K562 (cell line): ENCODE data around the gene ARHGDIA. TPM values are rescaled to one million over a fixed set of nuclear protein-coding genes. Genes with fewer than 3 reads are reported as not detected.

Experiments
- ARID1B ChIP-seq: fragments of 450-650 bp; IDR thresholded peaks from 2 replicates; pipeline ENCODE4 v1.6.1; 2016; ENCODE audit warnings: antibody characterized with exemption, mild to moderate bottlenecking, inconsistent platforms
- ETV6 ChIP-seq, 3 experiments: fragments of 150-350 bp in 1 of 3; sonication (generic) in 1 of 3; formaldehyde crosslinking in 1 of 3; IDR thresholded peaks; 2 replicates each; pipeline versions ENCODE4 v1.6.1 to v1.8.0; 2014 to 2022; ENCODE audit warnings: borderline replicate concordance in 2 of 3, low read depth in 2 of 3, antibody characterized with exemption in 1 of 3, low read length in 1 of 3, mild to moderate bottlenecking in 1 of 3, missing genetic modification reagents in 1 of 3
- JUND ChIP-seq, 2 experiments: IDR thresholded peaks; 2 replicates in 1 of 2; 3 replicates in 1 of 2; pipeline ENCODE4 v1.6.1; 2011; ENCODE audit warnings: borderline replicate concordance in 2 of 2, low read depth in 2 of 2, low read length in 2 of 2, improper control_type of control experiment in 1 of 2, missing biosample characterization in 1 of 2, missing genetic modification characterization in 1 of 2, missing genetic modification reagents in 1 of 2
- MAFF ChIP-seq: IDR thresholded peaks from 2 replicates; pipeline ENCODE4 v1.6.1; 2012; ENCODE audit warnings: low read length, improper control_type of control experiment
- MED1 ChIP-seq: sonication (generic); formaldehyde crosslinking; IDR thresholded peaks from 2 replicates; pipeline ENCODE4 v1.8.1; 2023; ENCODE audit warnings: missing genetic modification reagents, borderline replicate concordance
- MYC ChIP-seq, 2 experiments: fragments of 250-450 bp in 1 of 2; sonication (Bioruptor Pico) in 1 of 2; IDR thresholded peaks; 2 replicates each; pipeline versions ENCODE4 v1.5.1 to v1.6.1; 2012 to 2021; ENCODE audit warnings: low read depth in 2 of 2, borderline replicate concordance in 1 of 2, improper control_type of control experiment in 1 of 2, low read length in 1 of 2, mild to moderate bottlenecking in 1 of 2, moderate library complexity in 1 of 2
- PHB2 ChIP-seq: fragments of 450-650 bp; IDR thresholded peaks from 2 replicates; pipeline ENCODE4 v1.6.1; 2017; ENCODE audit warnings: low read depth
- RBBP5 ChIP-seq: fragments of 200-600 bp; sonication (generic); IDR thresholded peaks from 2 replicates; pipeline ENCODE4 v1.6.1; 2012; ENCODE audit warnings: borderline replicate concordance, mild to moderate bottlenecking, low read length, control low read depth, inconsistent platforms; ENCODE audit not compliant: insufficient read depth, poor library complexity, severe bottlenecking
- RBFOX2 ChIP-seq: fragments of 200-400 bp; formaldehyde crosslinking; IDR thresholded peaks from 2 replicates; pipeline ENCODE4 v1.6.1; 2017; ENCODE audit warnings: low read depth, mild to moderate bottlenecking, low read length, moderate library complexity
- TBP ChIP-seq: optimal IDR thresholded peaks from 2 replicates; pipeline ENCODE3; 2011; ENCODE audit warnings: low read depth, low read length, improper control_type of control experiment
- TEAD4 ChIP-seq, 2 experiments: sonication (generic) in 1 of 2; formaldehyde crosslinking in 1 of 2; IDR thresholded peaks; 2 replicates each; pipeline versions ENCODE4 v1.6.1 to v1.8.0; 2012 to 2022; ENCODE audit warnings: borderline replicate concordance in 1 of 2, inconsistent platforms in 1 of 2, low read length in 1 of 2, mild to moderate bottlenecking in 1 of 2, missing genetic modification reagents in 1 of 2
- ZNF282 ChIP-seq: sonication (generic); formaldehyde crosslinking; IDR thresholded peaks from 2 replicates; pipeline ENCODE4 v1.8.1; 2023; ENCODE audit warnings: missing genetic modification reagents
- ZZZ3 ChIP-seq: fragments of 450-650 bp; IDR thresholded peaks from 2 replicates; pipeline ENCODE4 v1.6.1; 2016; ENCODE audit warnings: antibody characterized with exemption, mild to moderate bottlenecking, moderate library complexity
- polyA plus RNA-seq, 8 experiments: library from polyadenylated mRNA; depleted of rRNA in 4 of 8; stranded (reverse) in 5 of 8; unstranded in 3 of 8; fragments of >200 nt; fragmentation: Nextera tagmentation in 2 of 8; fragmentation: Illumina TruSeq in 1 of 8; extraction: Ambion mirVana in 2 of 8; extraction: Trizol in 1 of 8; gene quantifications; 2 replicates each; pipeline versions ENCODE4 v1.2.1 to v1.2.3, GENCODE V29; 2011 to 2014; ENCODE audit warnings: inconsistent platforms in 1 of 8, missing spikeins in 1 of 8
- total RNA-seq, 7 experiments: library from RNA; depleted of rRNA in 6 of 7; stranded (reverse); fragments of >200 nt in 6 of 7; fragmentation: Illumina TruSeq in 2 of 7; extraction: Trizol in 2 of 7; gene quantifications; 2 replicates each; pipeline versions ENCODE4 v1.2.1 to v1.2.3, GENCODE V29; 2011 to 2021; ENCODE audit warnings: low replicate concordance in 1 of 7
- TF ChIP-seq, protein P1 (sequence below): fragments of 450-650 bp; IDR thresholded peaks from 2 replicates; pipeline ENCODE4 v1.6.1; 2017; ENCODE audit warnings: antibody characterized with exemption
- TF ChIP-seq, protein P2 (sequence below): fragments of 250-450 bp; sonication (Bioruptor Pico); IDR thresholded peaks from 2 replicates; pipeline ENCODE4 v1.4.0; 2020; ENCODE audit warnings: mild to moderate bottlenecking, moderate library complexity, borderline replicate concordance

The ARHGDIA gene
- total and polyA plus RNA-seq, 9 of the 15 experiments (the other 6 are each of a cell fraction or from before 2014, with no cell fraction given): 9.6 to 340 (median 97.6) TPM

DNA sequence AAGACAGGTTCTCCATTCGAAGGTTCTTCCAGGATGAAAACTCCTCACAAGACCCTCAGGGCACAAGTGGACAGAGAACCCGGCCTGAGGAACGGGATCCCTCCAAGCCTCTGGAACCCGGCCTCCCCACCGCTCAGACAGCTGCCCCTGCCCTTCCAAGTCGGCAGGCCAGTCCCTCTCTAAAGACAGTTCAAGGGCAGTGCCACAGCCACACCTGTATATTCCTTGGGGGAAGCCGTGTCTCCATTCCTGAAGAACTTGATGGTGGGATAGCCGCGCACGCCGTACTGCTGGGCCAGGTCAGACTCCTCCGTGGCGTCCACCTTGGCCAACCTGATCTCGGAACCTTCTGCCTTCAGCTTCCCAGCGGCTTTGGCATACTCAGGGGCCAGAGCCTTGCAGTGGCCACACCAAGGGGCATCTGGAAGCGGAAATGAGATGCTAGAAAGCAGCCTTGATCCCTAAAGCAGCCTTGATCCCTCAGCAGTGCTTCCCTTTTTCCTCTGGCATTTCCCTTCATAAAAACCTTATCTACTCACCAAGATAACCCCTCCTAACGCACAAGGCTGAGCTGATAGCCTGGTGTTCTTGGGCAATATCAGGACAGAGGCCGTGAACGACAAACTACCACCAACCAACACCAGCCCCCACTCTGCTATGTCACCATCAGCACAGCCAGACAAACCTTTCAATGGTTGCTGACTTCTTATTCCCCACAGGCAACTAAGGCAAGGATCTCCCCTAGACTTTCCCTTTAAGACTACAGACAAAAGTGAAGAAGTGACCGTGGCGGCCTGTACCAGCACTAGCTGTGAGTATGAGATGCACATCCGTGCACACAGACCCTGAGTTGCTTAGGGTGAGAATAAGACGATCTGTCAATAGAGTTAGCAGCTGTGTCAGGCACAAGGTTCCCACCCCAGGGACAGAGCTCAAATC is 11.9 kb downstream of the ARHGDIA start (continued):
- TF ChIP-seq RBFOX2: peak; percentile 72
- peak; percentile 20 for TF ChIP-seq RBBP5
- TF ChIP-seq ZZZ3: no peak
- no peak for TF ChIP-seq PHB2
- TF ChIP-seq ARID1B: peak; percentile 60; the same call in 1 of the 2 replicates
- no peak for TF ChIP-seq ETV6 (IDR thresholded peaks at IDR 0.05; ENCODE audit: borderline replicate concordance in 1 of 2, low read depth in 2 of 2, low read length in 1 of 2)
- TF ChIP-seq ETV6 (CRISPR knock-in tag; IDR thresholded peaks at IDR 0.05; ENCODE audit: borderline replicate concordance): 0 out of 2 replicates have a peak, but pooled peaks have one; percentile 15
- no peak for TF ChIP-seq MED1 (CRISPR knock-in tag)
- peak; percentile 17; the same call in 1 of the 2 replicates for TF ChIP-seq MYC (IDR thresholded peaks at IDR 0.05; ENCODE audit: low read depth, low read length)
- no peak for TF ChIP-seq MYC (CRISPR knock-in tag; IDR thresholded peaks at IDR 0.05; ENCODE audit: borderline replicate concordance, low read depth)
- TF ChIP-seq JUND (IDR thresholded peaks at IDR 0.05; ENCODE audit: borderline replicate concordance, low read depth, low read length): peak; percentile 15; the same call in 1 of the 2 replicates
- TF ChIP-seq JUND (tag; IDR thresholded peaks at IDR 0.05; ENCODE audit: borderline replicate concordance, low read depth, low read length): no peak
- TF ChIP-seq, protein P1, sequence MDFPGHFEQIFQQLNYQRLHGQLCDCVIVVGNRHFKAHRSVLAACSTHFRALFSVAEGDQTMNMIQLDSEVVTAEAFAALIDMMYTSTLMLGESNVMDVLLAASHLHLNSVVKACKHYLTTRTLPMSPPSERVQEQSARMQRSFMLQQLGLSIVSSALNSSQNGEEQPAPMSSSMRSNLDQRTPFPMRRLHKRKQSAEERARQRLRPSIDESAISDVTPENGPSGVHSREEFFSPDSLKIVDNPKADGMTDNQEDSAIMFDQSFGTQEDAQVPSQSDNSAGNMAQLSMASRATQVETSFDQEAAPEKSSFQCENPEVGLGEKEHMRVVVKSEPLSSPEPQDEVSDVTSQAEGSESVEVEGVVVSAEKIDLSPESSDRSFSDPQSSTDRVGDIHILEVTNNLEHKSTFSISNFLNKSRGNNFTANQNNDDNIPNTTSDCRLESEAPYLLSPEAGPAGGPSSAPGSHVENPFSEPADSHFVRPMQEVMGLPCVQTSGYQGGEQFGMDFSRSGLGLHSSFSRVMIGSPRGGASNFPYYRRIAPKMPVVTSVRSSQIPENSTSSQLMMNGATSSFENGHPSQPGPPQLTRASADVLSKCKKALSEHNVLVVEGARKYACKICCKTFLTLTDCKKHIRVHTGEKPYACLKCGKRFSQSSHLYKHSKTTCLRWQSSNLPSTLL: no peak
- TF ChIP-seq MAFF: no peak
- TF ChIP-seq TEAD4 (IDR thresholded peaks at IDR 0.05; ENCODE audit: low read length): peak; percentile 57; the same call in 1 of the 2 replicates
- 0 out of 2 replicates have a peak, but pooled peaks have one; percentile 62 for TF ChIP-seq TEAD4 (CRISPR knock-in tag; IDR thresholded peaks at IDR 0.05; ENCODE audit: borderline replicate concordance)
- TF ChIP-seq, protein P2, sequence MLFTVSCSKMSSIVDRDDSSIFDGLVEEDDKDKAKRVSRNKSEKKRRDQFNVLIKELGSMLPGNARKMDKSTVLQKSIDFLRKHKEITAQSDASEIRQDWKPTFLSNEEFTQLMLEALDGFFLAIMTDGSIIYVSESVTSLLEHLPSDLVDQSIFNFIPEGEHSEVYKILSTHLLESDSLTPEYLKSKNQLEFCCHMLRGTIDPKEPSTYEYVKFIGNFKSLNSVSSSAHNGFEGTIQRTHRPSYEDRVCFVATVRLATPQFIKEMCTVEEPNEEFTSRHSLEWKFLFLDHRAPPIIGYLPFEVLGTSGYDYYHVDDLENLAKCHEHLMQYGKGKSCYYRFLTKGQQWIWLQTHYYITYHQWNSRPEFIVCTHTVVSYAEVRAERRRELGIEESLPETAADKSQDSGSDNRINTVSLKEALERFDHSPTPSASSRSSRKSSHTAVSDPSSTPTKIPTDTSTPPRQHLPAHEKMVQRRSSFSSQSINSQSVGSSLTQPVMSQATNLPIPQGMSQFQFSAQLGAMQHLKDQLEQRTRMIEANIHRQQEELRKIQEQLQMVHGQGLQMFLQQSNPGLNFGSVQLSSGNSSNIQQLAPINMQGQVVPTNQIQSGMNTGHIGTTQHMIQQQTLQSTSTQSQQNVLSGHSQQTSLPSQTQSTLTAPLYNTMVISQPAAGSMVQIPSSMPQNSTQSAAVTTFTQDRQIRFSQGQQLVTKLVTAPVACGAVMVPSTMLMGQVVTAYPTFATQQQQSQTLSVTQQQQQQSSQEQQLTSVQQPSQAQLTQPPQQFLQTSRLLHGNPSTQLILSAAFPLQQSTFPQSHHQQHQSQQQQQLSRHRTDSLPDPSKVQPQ (CRISPR knock-in tag): no peak
- peak; percentile 76 for TF ChIP-seq TBP
- no peak for TF ChIP-seq ZNF282 (CRISPR knock-in tag)
